Measurements from ENCODE around the gene SCNN1A.

DNA sequence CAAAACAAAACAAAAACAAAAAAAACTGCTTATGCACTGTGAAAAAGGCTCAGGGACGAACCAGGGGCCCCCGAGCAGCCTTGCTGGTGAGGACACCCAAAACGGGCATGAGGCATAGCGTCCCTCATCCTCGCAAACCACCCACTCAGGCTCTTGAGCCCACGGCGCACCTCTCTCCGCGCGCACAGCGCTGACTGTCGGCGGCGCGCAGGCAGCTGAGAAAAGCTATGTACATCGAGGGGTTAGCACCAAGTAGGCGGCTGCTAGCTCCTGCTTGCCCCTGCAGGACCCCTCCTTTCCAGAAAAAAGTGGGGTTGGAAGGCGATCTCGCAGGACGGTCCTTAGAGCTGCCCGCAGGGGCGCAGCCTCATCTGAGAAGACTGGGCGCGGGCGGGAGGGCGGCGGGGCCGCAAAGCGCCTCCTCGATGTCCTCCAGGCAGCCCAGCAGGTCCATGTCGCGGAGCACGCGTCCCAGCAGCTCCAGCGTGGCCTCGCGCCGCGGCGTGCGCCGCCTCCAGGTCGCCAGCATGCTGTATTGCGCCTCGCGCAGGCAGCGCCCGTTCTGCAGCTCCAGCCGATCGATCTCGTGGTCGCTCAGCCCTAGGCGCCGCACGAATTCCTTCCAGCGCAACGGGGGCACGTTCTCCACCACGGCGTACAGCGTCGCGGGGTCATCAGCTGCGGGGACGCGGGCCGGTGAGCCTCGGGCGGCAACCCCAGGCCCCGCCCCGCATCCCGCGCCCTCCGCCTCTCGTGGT is 46.2 kb downstream of the SCNN1A start:
- TF ChIP-seq, protein P1, sequence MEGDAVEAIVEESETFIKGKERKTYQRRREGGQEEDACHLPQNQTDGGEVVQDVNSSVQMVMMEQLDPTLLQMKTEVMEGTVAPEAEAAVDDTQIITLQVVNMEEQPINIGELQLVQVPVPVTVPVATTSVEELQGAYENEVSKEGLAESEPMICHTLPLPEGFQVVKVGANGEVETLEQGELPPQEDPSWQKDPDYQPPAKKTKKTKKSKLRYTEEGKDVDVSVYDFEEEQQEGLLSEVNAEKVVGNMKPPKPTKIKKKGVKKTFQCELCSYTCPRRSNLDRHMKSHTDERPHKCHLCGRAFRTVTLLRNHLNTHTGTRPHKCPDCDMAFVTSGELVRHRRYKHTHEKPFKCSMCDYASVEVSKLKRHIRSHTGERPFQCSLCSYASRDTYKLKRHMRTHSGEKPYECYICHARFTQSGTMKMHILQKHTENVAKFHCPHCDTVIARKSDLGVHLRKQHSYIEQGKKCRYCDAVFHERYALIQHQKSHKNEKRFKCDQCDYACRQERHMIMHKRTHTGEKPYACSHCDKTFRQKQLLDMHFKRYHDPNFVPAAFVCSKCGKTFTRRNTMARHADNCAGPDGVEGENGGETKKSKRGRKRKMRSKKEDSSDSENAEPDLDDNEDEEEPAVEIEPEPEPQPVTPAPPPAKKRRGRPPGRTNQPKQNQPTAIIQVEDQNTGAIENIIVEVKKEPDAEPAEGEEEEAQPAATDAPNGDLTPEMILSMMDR (IDR thresholded peaks at IDR 0.05), result no peak
- TF ChIP-seq POLR2AphosphoS5 (IDR thresholded peaks at IDR 0.05) (no peak), EP300 (IDR thresholded peaks at IDR 0.05) (no peak)

Measured in upper lobe of left lung (tissue), 4 donors.